ENCODE results near the gene USP22.

USP22 gene

DNA sequence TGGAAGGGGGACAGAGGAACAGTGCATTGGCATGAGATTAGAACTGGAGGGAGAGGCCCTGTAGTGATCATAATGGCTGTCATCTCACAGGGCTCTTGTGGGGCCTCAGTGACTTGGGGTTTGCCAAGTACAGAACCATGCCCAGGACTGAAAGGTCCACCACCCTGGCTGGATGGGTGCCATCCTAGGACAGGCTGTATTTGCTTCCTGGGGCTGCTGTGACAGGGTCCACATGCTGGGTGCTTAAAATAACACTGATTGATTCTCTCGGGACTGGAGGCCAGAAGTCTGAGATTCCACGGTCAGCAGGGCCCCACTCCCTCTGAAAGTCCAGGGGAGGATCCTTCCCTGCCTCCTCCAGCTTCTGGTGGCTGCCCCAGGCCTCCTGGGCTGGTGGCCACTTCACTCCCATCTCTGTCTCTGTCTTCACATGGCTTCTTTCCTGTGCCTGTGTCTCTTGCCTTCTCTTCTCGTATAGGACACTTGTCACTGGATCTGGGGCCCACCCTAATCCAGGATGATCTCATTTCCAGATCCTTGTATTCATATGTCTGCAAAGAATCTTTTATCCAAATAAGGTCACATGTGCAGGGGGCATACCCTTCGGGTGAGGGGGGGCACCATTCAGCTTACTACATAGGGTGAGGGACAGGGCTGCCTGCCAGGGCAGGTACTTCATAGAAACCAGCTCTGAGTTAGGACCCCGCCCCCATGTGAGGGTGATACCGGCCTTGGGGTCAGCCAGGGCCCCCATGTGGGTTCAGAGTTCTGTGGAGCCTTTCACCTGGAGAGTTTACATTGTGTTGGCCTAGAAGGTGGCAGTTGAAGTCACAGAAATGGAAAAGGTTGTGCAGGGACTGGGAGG lies 52.6 kb downstream of the USP22 start:
- in situ Hi-C loops (cut with HindIII; ENCODE audit: low sequenced_read_pairs): no loop called here
- no peak for DNase-seq (ENCODE audit: low read depth)
- H3K4me3 ChIP-seq (ENCODE audit: low read depth, low read length): no peak overlapping the region
- TF ChIP-seq, protein P1, sequence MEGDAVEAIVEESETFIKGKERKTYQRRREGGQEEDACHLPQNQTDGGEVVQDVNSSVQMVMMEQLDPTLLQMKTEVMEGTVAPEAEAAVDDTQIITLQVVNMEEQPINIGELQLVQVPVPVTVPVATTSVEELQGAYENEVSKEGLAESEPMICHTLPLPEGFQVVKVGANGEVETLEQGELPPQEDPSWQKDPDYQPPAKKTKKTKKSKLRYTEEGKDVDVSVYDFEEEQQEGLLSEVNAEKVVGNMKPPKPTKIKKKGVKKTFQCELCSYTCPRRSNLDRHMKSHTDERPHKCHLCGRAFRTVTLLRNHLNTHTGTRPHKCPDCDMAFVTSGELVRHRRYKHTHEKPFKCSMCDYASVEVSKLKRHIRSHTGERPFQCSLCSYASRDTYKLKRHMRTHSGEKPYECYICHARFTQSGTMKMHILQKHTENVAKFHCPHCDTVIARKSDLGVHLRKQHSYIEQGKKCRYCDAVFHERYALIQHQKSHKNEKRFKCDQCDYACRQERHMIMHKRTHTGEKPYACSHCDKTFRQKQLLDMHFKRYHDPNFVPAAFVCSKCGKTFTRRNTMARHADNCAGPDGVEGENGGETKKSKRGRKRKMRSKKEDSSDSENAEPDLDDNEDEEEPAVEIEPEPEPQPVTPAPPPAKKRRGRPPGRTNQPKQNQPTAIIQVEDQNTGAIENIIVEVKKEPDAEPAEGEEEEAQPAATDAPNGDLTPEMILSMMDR (IDR thresholded peaks at IDR 0.05; ENCODE audit: low read depth, low read length, missing control alignments): no peak

DNA sequence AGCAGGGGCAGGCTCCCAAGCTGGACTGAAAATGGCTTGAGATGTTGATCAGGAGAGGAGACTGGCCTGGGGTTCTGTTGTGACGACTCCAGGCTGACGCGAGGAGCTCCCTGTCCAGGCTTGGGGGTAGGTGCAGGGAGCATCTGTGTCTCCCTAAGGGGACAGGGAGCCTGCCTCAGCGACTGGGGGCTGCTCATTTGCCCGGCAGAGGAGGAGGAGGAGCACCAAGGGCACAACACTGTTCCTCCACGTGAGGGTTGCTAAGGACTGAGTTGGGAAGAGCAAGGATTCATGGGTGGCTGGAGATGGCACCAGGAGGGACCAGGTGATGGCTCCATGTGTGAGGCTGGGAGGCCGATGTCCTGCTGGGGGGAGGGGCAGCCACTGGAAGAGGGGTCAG lies 53.3 kb downstream of the USP22 start:
- TF ChIP-seq, protein P1 (IDR thresholded peaks at IDR 0.05; ENCODE audit: low read depth, low read length, missing control alignments): no peak
- in situ Hi-C loops (cut with HindIII; ENCODE audit: low sequenced_read_pairs): no loop called here
- DNase-seq (ENCODE audit: low read depth): no peak
- H3K4me3 ChIP-seq (ENCODE audit: low read depth, low read length): no peak overlapping the region

DNA sequence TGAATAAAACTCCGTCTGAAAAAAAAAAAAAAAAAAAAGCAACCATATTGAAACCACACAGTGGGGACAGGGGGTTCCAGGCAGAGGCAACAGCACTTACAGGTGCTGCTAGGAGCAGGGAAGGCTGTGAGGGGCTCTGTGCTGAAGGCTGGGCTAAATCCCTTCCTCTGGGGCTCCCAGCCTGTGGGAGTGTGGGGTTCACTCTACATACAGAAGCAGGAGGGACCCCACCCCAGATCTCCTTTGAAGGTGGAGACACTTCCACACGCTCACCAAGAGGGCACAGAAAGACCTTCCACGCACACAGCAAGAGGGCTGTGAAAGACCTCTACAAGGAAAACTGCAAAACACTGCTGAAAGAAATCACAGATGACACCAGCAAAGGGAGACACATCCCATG lies 53.9 kb downstream of the USP22 start:
- TF ChIP-seq, protein P1 (IDR thresholded peaks at IDR 0.05; ENCODE audit: low read depth, low read length, missing control alignments): no peak
- H3K4me3 ChIP-seq (ENCODE audit: low read depth, low read length): no peak overlapping the region
- in situ Hi-C loops (cut with HindIII; ENCODE audit: low sequenced_read_pairs): no loop called here
- DNase-seq (ENCODE audit: low read depth): no peak

DNA sequence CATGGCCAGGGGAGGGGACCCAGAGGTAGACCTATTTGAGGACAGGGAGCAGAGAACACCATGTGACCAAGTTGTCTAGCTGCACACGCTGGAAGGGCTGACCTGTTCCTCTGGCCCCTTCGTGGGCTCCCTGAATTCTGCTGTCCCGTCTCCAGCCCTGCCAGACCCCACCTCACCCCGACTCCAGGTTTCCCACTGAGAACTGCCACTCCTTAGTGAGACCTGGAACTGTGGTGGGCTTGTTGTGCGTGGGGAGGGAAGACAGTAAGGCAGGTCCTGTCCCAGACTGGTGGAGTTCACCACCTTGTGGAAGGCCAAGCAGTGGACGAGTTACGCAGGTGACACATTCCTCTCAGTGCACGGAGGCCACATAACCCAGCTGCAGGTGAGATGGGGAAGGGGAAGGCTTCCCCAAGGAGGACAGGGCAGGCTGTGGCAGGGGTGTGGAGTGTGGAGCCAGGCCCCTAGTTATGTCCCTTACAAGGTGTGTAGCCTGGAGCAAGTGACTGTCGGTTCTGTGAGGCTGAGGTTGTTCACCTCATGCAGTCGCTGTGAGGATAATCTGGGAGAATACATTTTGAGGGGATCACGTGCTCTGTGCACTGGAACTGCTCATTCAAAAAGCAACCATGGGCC lies 54.7 kb downstream of the USP22 start:
- DNase-seq (ENCODE audit: low read depth): no peak
- in situ Hi-C loops (cut with HindIII; ENCODE audit: low sequenced_read_pairs): no loop called here
- no peak overlapping the region for H3K4me3 ChIP-seq (ENCODE audit: low read depth, low read length)

DNA sequence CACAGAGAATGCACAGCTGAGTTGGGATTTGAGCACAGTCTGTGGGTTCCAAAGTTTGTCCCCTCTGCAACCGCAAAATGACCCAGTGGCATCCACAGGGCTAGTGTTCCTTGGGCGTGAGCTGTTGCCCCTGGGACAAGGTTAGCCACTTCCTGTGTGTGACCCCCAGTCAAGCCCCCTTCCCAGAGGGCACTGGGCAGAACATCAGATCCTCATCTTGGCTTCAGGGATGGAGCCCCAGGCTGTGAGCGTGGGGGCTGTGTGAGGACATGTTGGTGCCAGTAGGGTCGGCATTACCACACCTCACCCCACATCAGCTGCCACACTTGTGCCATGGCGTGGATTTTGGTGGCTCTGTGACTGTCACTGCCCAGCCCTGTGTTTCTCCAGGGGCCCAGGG lies 55.3 kb downstream of the USP22 start:
- no peak overlapping the region for H3K4me3 ChIP-seq (ENCODE audit: low read depth, low read length)
- no peak for DNase-seq (ENCODE audit: low read depth)
- in situ Hi-C loops (cut with HindIII; ENCODE audit: low sequenced_read_pairs): no loop called here
- TF ChIP-seq, protein P1 (IDR thresholded peaks at IDR 0.05; ENCODE audit: low read depth, low read length, missing control alignments): no peak

More for the DNA sequence above, 54.7 kb downstream of the USP22 start:
- TF ChIP-seq, protein P1 (IDR thresholded peaks at IDR 0.05; ENCODE audit: low read depth, low read length, missing control alignments): no peak

DNA sequence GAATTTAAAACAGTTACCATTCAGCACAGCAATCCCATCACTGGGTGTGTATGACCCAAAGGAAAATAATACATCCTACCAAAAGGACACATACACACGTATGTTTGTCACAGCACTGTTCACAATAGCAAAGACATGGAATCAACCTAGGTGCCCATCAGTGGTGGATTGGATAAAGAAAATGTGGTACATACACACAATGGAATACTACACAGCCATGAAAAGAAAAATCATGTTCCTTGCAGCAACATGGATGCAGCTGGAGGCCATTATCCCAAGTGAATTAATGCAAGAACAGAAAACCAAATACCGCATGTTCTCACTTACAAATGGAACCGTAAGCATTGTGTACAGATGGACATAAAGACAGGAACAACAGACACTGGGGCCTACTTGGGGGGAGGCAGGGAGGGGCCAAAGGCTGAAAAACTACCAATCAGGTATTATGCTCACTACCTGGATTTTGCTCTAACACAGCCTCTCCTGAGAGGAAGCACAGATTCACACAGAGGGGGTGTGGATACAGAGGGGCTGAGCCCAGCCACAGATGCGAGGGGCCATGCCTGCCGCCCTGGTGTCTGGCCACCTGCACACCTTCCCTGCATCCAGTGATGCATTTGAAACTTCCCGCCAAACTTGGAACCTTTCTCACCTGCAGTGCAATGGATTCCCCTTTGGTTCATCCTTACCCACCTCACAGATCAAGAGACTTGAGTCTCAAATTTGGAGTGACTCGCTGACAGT lies 55.9 kb downstream of the USP22 start:
- TF ChIP-seq, protein P1 (IDR thresholded peaks at IDR 0.05; ENCODE audit: low read depth, low read length, missing control alignments): no peak
- H3K4me3 ChIP-seq (ENCODE audit: low read depth, low read length): no peak overlapping the region
- in situ Hi-C loops (cut with HindIII; ENCODE audit: low sequenced_read_pairs): no loop called here
- no peak for DNase-seq (ENCODE audit: low read depth)

Measured in astrocyte of the cerebellum (primary cell).